HepG2 (cell line): ENCODE measurements around the gene RSL1D1. TPM values are rescaled to one million over a fixed set of nuclear protein-coding genes. Genes with fewer than 3 reads are reported as not detected.

Experiments used
- LBX2 ChIP-seq: sonication (generic); formaldehyde crosslinking; IDR thresholded peaks from 2 replicates; pipeline ENCODE4 v1.5.0; 2020; ENCODE audit warnings: missing genetic modification reagents, mild to moderate bottlenecking, borderline replicate concordance
- MLX ChIP-seq: IDR thresholded peaks from 2 replicates; pipeline ENCODE4 v1.6.1; 2016
- PPARG ChIP-seq: conservative IDR thresholded peaks from 2 replicates; pipeline ENCODE4 v1.6.1; 2016; ENCODE audit warnings: missing biosample characterization, missing genetic modification reagents
- PTBP1 ChIP-seq: fragments of 200-400 bp; formaldehyde crosslinking; IDR thresholded peaks from 2 replicates; pipeline ENCODE4 v1.6.1; 2018; ENCODE audit warnings: low read length, low read depth; ENCODE audit not compliant: poor library complexity, severe bottlenecking
- RXRB ChIP-seq: IDR thresholded peaks from 2 replicates; pipeline ENCODE4 v1.6.1; 2016; ENCODE audit warnings: borderline replicate concordance, missing genetic modification reagents, missing compliant biosample characterization
- SOX13 ChIP-seq, 3 experiments: fragments of 450-650 bp in 1 of 3; sonication (generic) in 1 of 3; formaldehyde crosslinking in 1 of 3; IDR thresholded peaks in 2 of 3; conservative IDR thresholded peaks in 1 of 3; 2 replicates each; pipeline versions ENCODE4 v1.5.0 to v1.6.1; 2016 to 2020; ENCODE audit warnings: antibody characterized with exemption in 1 of 3, mild to moderate bottlenecking in 1 of 3, missing compliant biosample characterization in 1 of 3, missing genetic modification reagents in 1 of 3, moderate library complexity in 1 of 3
- SPEN ChIP-seq: sonication (generic); formaldehyde crosslinking; IDR thresholded peaks from 2 replicates; pipeline ENCODE4 v1.5.1; 2020; ENCODE audit warnings: low read depth, mild to moderate bottlenecking, missing genetic modification reagents
- THAP9 ChIP-seq: sonication (generic); formaldehyde crosslinking; IDR thresholded peaks from 2 replicates; pipeline ENCODE4; 2020; ENCODE audit warnings: missing genetic modification reagents, mild to moderate bottlenecking, borderline replicate concordance
- ZBTB3 ChIP-seq: sonication (generic); formaldehyde crosslinking; IDR thresholded peaks from 2 replicates; pipeline ENCODE4 v1.4.0; 2020; ENCODE audit warnings: low read depth, mild to moderate bottlenecking, moderate library complexity, missing genetic modification reagents, borderline replicate concordance
- ZBTB39 ChIP-seq: sonication (generic); formaldehyde crosslinking; IDR thresholded peaks from 2 replicates; pipeline ENCODE4 v1.5.0; 2020; ENCODE audit warnings: missing genetic modification reagents
- ZNF430 ChIP-seq: sonication (generic); formaldehyde crosslinking; IDR thresholded peaks from 2 replicates; pipeline ENCODE4 v1.9.0; 2021; ENCODE audit warnings: mild to moderate bottlenecking, missing genetic modification reagents
- ZNF563 ChIP-seq: sonication (generic); formaldehyde crosslinking; IDR thresholded peaks from 2 replicates; pipeline ENCODE4 v1.8.0; 2022; ENCODE audit warnings: mild to moderate bottlenecking, moderate library complexity, missing genetic modification reagents
- ZNF609 ChIP-seq: sonication (generic); formaldehyde crosslinking; IDR thresholded peaks from 2 replicates; pipeline ENCODE4 v1.4.0; 2020; ENCODE audit warnings: mild to moderate bottlenecking, missing genetic modification reagents, borderline replicate concordance
- ZNF614 ChIP-seq: IDR thresholded peaks from 2 replicates; pipeline ENCODE4 v1.6.1; 2018; ENCODE audit warnings: missing biosample characterization, missing genetic modification reagents, inconsistent platforms, borderline replicate concordance
- ZNF768 ChIP-seq: sonication (generic); formaldehyde crosslinking; IDR thresholded peaks from 2 replicates; pipeline ENCODE4 v1.4.0; 2020; ENCODE audit warnings: missing genetic modification reagents
- ZNF777 ChIP-seq: sonication (generic); formaldehyde crosslinking; IDR thresholded peaks from 2 replicates; pipeline ENCODE4 v1.4.0; 2020; ENCODE audit warnings: missing genetic modification reagents
- polyA plus RNA-seq, 8 experiments: library from polyadenylated mRNA; depleted of rRNA in 3 of 8; stranded (reverse) in 7 of 8; unstranded in 1 of 8; fragments of >200 nt; fragmentation: Illumina TruSeq in 4 of 8; extraction: Trizol in 4 of 8; gene quantifications; 2 replicates each; pipeline versions ENCODE4 v1.2.1 to v1.2.3, GENCODE V29; 2011 to 2016; ENCODE audit warnings: low read depth in 4 of 8, missing spikeins in 1 of 8, mixed read lengths in 1 of 8; ENCODE audit not compliant: insufficient read depth in 1 of 8
- total RNA-seq, 5 experiments: library from RNA; depleted of rRNA; stranded (reverse); fragments of >200 nt; fragmentation: Illumina TruSeq; extraction: Trizol; gene quantifications; 2 replicates each; pipeline ENCODE4 v1.2.3, GENCODE V29; 2016; ENCODE audit warnings: low read depth in 1 of 5

The RSL1D1 gene
- total and polyA plus RNA-seq, 2 of the 13 experiments (the other 11 are each of a cell fraction or from before 2014, with no cell fraction given): 187 to 343 TPM

- TF ChIP-seq RXRB (CRISPR knock-in tag) (peak; percentile 71; the same call in 1 of the 2 replicates), ZNF768 (CRISPR knock-in tag) (no peak), ZNF430 (CRISPR knock-in tag) (no peak), ZNF563 (no peak), ZBTB39 (CRISPR knock-in tag) (no peak), MLX (peak; percentile 53; the same call in 1 of the 2 replicates), THAP9 (no peak), ZNF609 (CRISPR knock-in tag) (peak; percentile 22; the same call in 1 of the 2 replicates), LBX2 (CRISPR knock-in tag) (no peak), SPEN (peak; percentile 24; the same call in 1 of the 2 replicates), PPARG (CRISPR knock-in tag) (0 out of 2 replicates have a peak, but pooled peaks have one; percentile 54), ZBTB3 (no peak), SOX13 (IDR thresholded peaks at IDR 0.05) (peak; percentile 47; the same call in 1 of the 2 replicates), SOX13 (CRISPR knock-in tag; conservative IDR thresholded peaks at IDR 0.05 in 1 of 2, IDR thresholded peaks at IDR 0.05 in 1 of 2) (peak in 1 of 2 experiments; percentile 76; a peak in 2 of 4 replicates), ZNF614 (CRISPR knock-in tag) (peak; percentile 88), PTBP1 (no peak), ZNF777 (CRISPR knock-in tag) (no peak)
Observed at GRCh38 chr16:11869353-11870228, 18.2 kb upstream of the RSL1D1 start (continued).
